ENCODE measurements around the gene PGAM5. TPM values are rescaled to one million over a fixed set of nuclear protein-coding genes. Genes with fewer than 3 reads are reported as not detected.

The PGAM5 gene
- total and polyA plus RNA-seq, 2 of the 4 experiments (the other 2 are of a cell fraction), result 25.2 to 37.8 TPM

- peaks cover 6% of the 10 kb centered on the region; the same call in 1 of the 2 replicates for H4K20me1 ChIP-seq (ENCODE audit: insufficient read depth, low read length)
- no peak overlapping the region for H3K27ac ChIP-seq (ENCODE audit: insufficient read depth, low read length)
- peaks cover 3% of the 10 kb centered on the region; the same call in 1 of the 2 replicates for H3K36me3 ChIP-seq (ENCODE audit: control insufficient read depth, insufficient read depth, low read length)
- no peak for TF ChIP-seq RAD21 (IDR thresholded peaks at IDR 0.05; ENCODE audit: low read length)
- no peak for TF ChIP-seq SMC3 (IDR thresholded peaks at IDR 0.05; ENCODE audit: low read depth, low read length)
- no peak for TF ChIP-seq MXI1 (IDR thresholded peaks at IDR 0.05; ENCODE audit: borderline replicate concordance, low read depth, low read length)
- TF ChIP-seq CTCF (conservative IDR thresholded peaks at IDR 0.05; ENCODE audit: low read depth, low read length), result no peak
- no peak for TF ChIP-seq MAZ (IDR thresholded peaks at IDR 0.05; ENCODE audit: borderline replicate concordance, low read depth, low read length)
- no peak for TF ChIP-seq POLR2A (IDR thresholded peaks at IDR 0.05; ENCODE audit: low read depth, low read length)
- no peak for TF ChIP-seq CHD1 (IDR thresholded peaks at IDR 0.05; ENCODE audit: low read depth, low read length)
- no peak for TF ChIP-seq USF2 (IDR thresholded peaks at IDR 0.05; ENCODE audit: low read depth, low read length)
- no peak for TF ChIP-seq FOS (IDR thresholded peaks at IDR 0.05; ENCODE audit: low read depth, low read length)
- no peak for TF ChIP-seq CEBPB (IDR thresholded peaks at IDR 0.05; ENCODE audit: low read depth, low read length)
- TF ChIP-seq MAFK (IDR thresholded peaks at IDR 0.05; ENCODE audit: low read depth, low read length), result no peak
- no peak for TF ChIP-seq ELK1 (IDR thresholded peaks at IDR 0.05; ENCODE audit: borderline replicate concordance, low read depth, low read length)
- no peak for TF ChIP-seq RFX5 (IDR thresholded peaks at IDR 0.05; ENCODE audit: low read depth, low read length)
- no peak for TF ChIP-seq RCOR1 (IDR thresholded peaks at IDR 0.05; ENCODE audit: insufficient replicate concordance, low read length)
- TF ChIP-seq BHLHE40 (IDR thresholded peaks at IDR 0.05; ENCODE audit: low read depth, low read length), result no peak
- no peak for TF ChIP-seq NFE2L2 (IDR thresholded peaks at IDR 0.05; ENCODE audit: low read depth, low read length)
- no peak overlapping the region for H2BK5ac ChIP-seq (ENCODE audit: low read depth, low read length, poor library complexity, severe bottlenecking)
- no peaks in the 10 kb centered on the region; the same call in 1 of the 2 replicates for H3K9me1 ChIP-seq (ENCODE audit: insufficient read depth, low read length)
- H3K14ac ChIP-seq (replicated peaks; ENCODE audit: low read depth, low read length), result no peak overlapping the region
- H2BK120ac ChIP-seq (ENCODE audit: low read depth, low read length), result no peak overlapping the region
- H3K56ac ChIP-seq (ENCODE audit: extremely low read depth, insufficient read depth, low read length), result no peak overlapping the region
- H3K9me3 ChIP-seq (ENCODE audit: control insufficient read depth, insufficient read depth, low read length), result no peaks in the 10 kb centered on the region
- no peak overlapping the region for H2BK20ac ChIP-seq (ENCODE audit: low read depth, low read length)
- intact Hi-C loops (cut with micrococcal nuclease), result no loop called here
- WGBS, 2 experiments (ENCODE audit: extremely low coverage in 2 of 2, insufficient read length in 1 of 2), result no CpG with 5 or more reads among the region's 5 CpGs
- H2BK15ac ChIP-seq (ENCODE audit: low read depth, low read length), result no peak overlapping the region
- H3K4me3 ChIP-seq (ENCODE audit: insufficient read depth, low read depth, low read length), result no peak overlapping the region
- H3K4ac ChIP-seq (ENCODE audit: low read depth, low read length), result no peak overlapping the region
- H3K4me1 ChIP-seq (ENCODE audit: control insufficient read depth, insufficient read depth, low read length), result peaks cover 3% of the 10 kb centered on the region; the same call in 1 of the 2 replicates
- H3K9ac ChIP-seq (ENCODE audit: low read depth, low read length), result no peak overlapping the region
- no peak overlapping the region for H2AK9ac ChIP-seq (replicated peaks; ENCODE audit: low read depth, low read length, poor library complexity)
- no peak overlapping the region for H2AK5ac ChIP-seq (ENCODE audit: low read depth, low read length)
- no peak overlapping the region for H4K8ac ChIP-seq (ENCODE audit: low read depth in 2 of 2, low read length in 2 of 2)
- peaks cover 21 to 25% of the 10 kb centered on the region in 2 experiments for H3K79me1 ChIP-seq (ENCODE audit: low read depth in 1 of 2, low read length in 2 of 2)
- no peak overlapping the region for H3K23ac ChIP-seq (ENCODE audit: low read depth, low read length)
- no peaks in the 10 kb centered on the region for H3K27me3 ChIP-seq (ENCODE audit: control insufficient read depth, insufficient read depth, low read length)
- H4K5ac ChIP-seq (ENCODE audit: low read depth, low read length), result no peak overlapping the region
- dilution Hi-C loops (cut with HindIII; ENCODE audit: low sequenced_read_pairs, unreplicated experiment), result no loop called here
- no peak for DNase-seq
- H4K91ac ChIP-seq (ENCODE audit: insufficient read depth, low read depth, low read length), result no peak overlapping the region
- H3K4me2 ChIP-seq (ENCODE audit: low read depth, low read length), result no peak overlapping the region
- BruUV-seq (replicated peaks), result no TSS peak
- no peak for ATAC-seq (ENCODE audit: low read depth)
- CTCF ChIA-PET, result no interaction called here
- H3K18ac ChIP-seq (ENCODE audit: low read depth, low read length), result no peak overlapping the region
- POLR2A ChIA-PET (ENCODE audit: unreplicated experiment), result no interaction called here
- in situ Hi-C loops (cut with MboI; ENCODE audit: low sequenced_read_pairs), result no loop called here
- no peak overlapping the region for H2AFZ ChIP-seq (replicated peaks; ENCODE audit: low read length, poor library complexity)
Measured at GRCh38 chr12:132685400-132685799, 25.2 kb upstream of the PGAM5 start.
